A549 (cell line): Measurements from ENCODE around the gene TBCK. TPM values are rescaled to one million over a fixed set of nuclear protein-coding genes. Genes with fewer than 3 reads are reported as not detected.

ENCODE experiments used
- ATAC-seq, 2 experiments: fragments of 200-7000 bp in 1 of 2; fragments of >200 bp in 1 of 2; cut with Nextera tagmentation in 1 of 2; cut with Tn5 transposase in 1 of 2; 3 replicates each; pipeline versions ENCODE4 v1.8.0 to v1.9.1; 2018 to 2020; ENCODE audit warnings: mild to moderate bottlenecking in 1 of 2, moderate library complexity in 1 of 2
- CTCF ChIA-PET: fragments of 300-600 bp; sonication (Branson Sonifier 250); formaldehyde crosslinking; extraction: SDS; loops from one replicate; lab custom pipeline; 2021; ENCODE audit warnings: antibody characterized with exemption, inconsistent platforms; lab: Yijun Ruan, JAX
- POLR2A ChIA-PET: fragments of 350-600 bp; formaldehyde crosslinking; extraction: SDS; loops from one replicate; lab custom pipeline; 2021; ENCODE audit warnings: antibody characterized with exemption, inconsistent platforms; lab: Yijun Ruan, JAX
- DNase-seq, 2 experiments: peaks; one replicate each; pipeline versions ENCODE4 v3.0.0 to v3.0.0-alpha.2; 2011 to 2016; ENCODE audit warnings: low read depth in 1 of 2, low spot score in 1 of 2
- FAIRE-seq: peaks from 2 replicates; lab custom pipeline; 2011; peaks lifted over from hg19 to GRCh38; lab: Jason Lieb, UNC
- H3K27ac ChIP-seq, 2 experiments: fragments of >200 bp; sonication (Bioruptor Twin); formaldehyde crosslinking; 3 replicates each; pipeline ENCODE4 v1.5.1; 2016 to 2017
- H3K4me1 ChIP-seq: fragments of >200 bp; sonication (Bioruptor Twin); formaldehyde crosslinking; 3 replicates; pipeline ENCODE4 v1.6.1; 2016
- H3K4me2 ChIP-seq: fragments of >200 bp; sonication (Bioruptor Twin); formaldehyde crosslinking; 3 replicates; pipeline ENCODE4 v1.6.1; 2016
- H3K4me3 ChIP-seq: fragments of >200 bp; sonication (Bioruptor Twin); formaldehyde crosslinking; 3 replicates; pipeline ENCODE4 v1.5.1; 2016
- H3K9me3 ChIP-seq: fragments of >200 bp; sonication (Bioruptor Twin); formaldehyde crosslinking; 3 replicates; pipeline ENCODE4 v1.6.1; 2016
- BCL3 ChIP-seq: fragments of >200 bp; sonication (Bioruptor Twin); formaldehyde crosslinking; IDR thresholded peaks from 3 replicates; pipeline ENCODE4 v1.6.1; 2016
- CBX8 ChIP-seq: fragments of 200-600 bp; sonication (generic); IDR thresholded peaks from 2 replicates; pipeline ENCODE4 v1.6.1; 2016
- CHD2 ChIP-seq: fragments of 150-350 bp; IDR thresholded peaks from 2 replicates; pipeline ENCODE4 v1.6.1; 2014; ENCODE audit warnings: low read length; ENCODE audit not compliant: partially characterized antibody
- EHF ChIP-seq: fragments of 250-450 bp; sonication (Bioruptor Pico); IDR thresholded peaks from 2 replicates; pipeline ENCODE4 v1.5.0; 2020; ENCODE audit warnings: mild to moderate bottlenecking
- EP300 ChIP-seq, 2 experiments: fragments of >200 bp; sonication (Bioruptor Twin); formaldehyde crosslinking; IDR thresholded peaks; 2 replicates in 1 of 2; 3 replicates in 1 of 2; pipeline ENCODE4 v1.6.1; 2016 to 2017
- ESRRA ChIP-seq: fragments of 150-350 bp; IDR thresholded peaks from 2 replicates; pipeline ENCODE4 v1.6.1; 2014; ENCODE audit warnings: mild to moderate bottlenecking, low read length, borderline replicate concordance
- FOSB ChIP-seq: fragments of 250-450 bp; sonication (Bioruptor Pico); IDR thresholded peaks from 2 replicates; pipeline ENCODE4 v1.5.0; 2020; ENCODE audit warnings: mild to moderate bottlenecking, moderate library complexity
- FOSL2 ChIP-seq, 2 experiments: fragments of 450-650 bp in 1 of 2; fragments of >200 bp in 1 of 2; sonication (Bioruptor Twin) in 1 of 2; formaldehyde crosslinking; IDR thresholded peaks; 2 replicates each; pipeline versions ENCODE4 v1.5.0 to v1.6.1; 2016 to 2020; ENCODE audit warnings: mild to moderate bottlenecking in 1 of 2, moderate library complexity in 1 of 2
- GATA3 ChIP-seq: IDR thresholded peaks from 2 replicates; pipeline ENCODE4 v1.6.1; 2012; ENCODE audit warnings: borderline replicate concordance
- HDAC2 ChIP-seq: fragments of 200-600 bp; sonication (generic); IDR thresholded peaks from 2 replicates; pipeline ENCODE4 v1.6.1; 2016
- HOXA7 ChIP-seq: fragments of 250-450 bp; sonication (Bioruptor Pico); IDR thresholded peaks from 2 replicates; pipeline ENCODE4 v1.5.0; 2020; ENCODE audit warnings: mild to moderate bottlenecking, moderate library complexity
- MAFK ChIP-seq: fragments of 450-650 bp; IDR thresholded peaks from 2 replicates; pipeline ENCODE4 v1.6.1; 2014; ENCODE audit not compliant: partially characterized antibody
- MAZ ChIP-seq: fragments of 150-350 bp; IDR thresholded peaks from 2 replicates; pipeline ENCODE4 v1.6.1; 2014; ENCODE audit warnings: antibody characterized with exemption, low read depth, low read length, borderline replicate concordance
- NPAS2 ChIP-seq: fragments of 250-450 bp; sonication (Bioruptor Pico); IDR thresholded peaks from 2 replicates; pipeline ENCODE4 v1.8.0; 2022; ENCODE audit warnings: mild to moderate bottlenecking, moderate library complexity, borderline replicate concordance
- PHF8 ChIP-seq: fragments of 200-600 bp; sonication (generic); IDR thresholded peaks from 2 replicates; pipeline ENCODE4 v1.6.1; 2016; ENCODE audit warnings: low read depth, mild to moderate bottlenecking, antibody characterized with exemption, moderate library complexity, borderline replicate concordance
- POLR2AphosphoS2 ChIP-seq: conservative IDR thresholded peaks from 2 replicates; pipeline ENCODE4 v1.6.1; 2012; ENCODE audit warnings: low read length, improper control_type of control experiment, inconsistent platforms
- RAD21 ChIP-seq, 2 experiments: fragments of >200 bp in 1 of 2; sonication (Bioruptor Twin) in 1 of 2; formaldehyde crosslinking in 1 of 2; IDR thresholded peaks in 1 of 2; conservative IDR thresholded peaks in 1 of 2; 2 replicates in 1 of 2; 3 replicates in 1 of 2; pipeline ENCODE4 v1.6.1; 2012 to 2018; ENCODE audit warnings: inconsistent platforms in 1 of 2
- REST ChIP-seq: fragments of 200-600 bp; sonication (generic); IDR thresholded peaks from 2 replicates; pipeline ENCODE4 v1.6.1; 2016; ENCODE audit warnings: antibody characterized with exemption, mild to moderate bottlenecking, moderate library complexity
- SMC3 ChIP-seq: fragments of >200 bp; sonication (Bioruptor Twin); formaldehyde crosslinking; IDR thresholded peaks from 3 replicates; pipeline ENCODE4 v1.6.1; 2018; ENCODE audit warnings: inconsistent platforms
- USF2 ChIP-seq: fragments of 450-650 bp; IDR thresholded peaks from 2 replicates; pipeline ENCODE4 v1.6.1; 2014; ENCODE audit warnings: antibody characterized with exemption
- ZC3H11A ChIP-seq: fragments of 450-650 bp; IDR thresholded peaks from 2 replicates; pipeline ENCODE4 v1.6.1; 2014; ENCODE audit warnings: antibody characterized with exemption, mild to moderate bottlenecking
- WGBS: methylation state at CpG from one replicate; pipeline ENCODE4 v1.1.6; 2017; ENCODE audit errors: missing lambda C conversion rate; 5-methylcytosine and 5-hydroxymethylcytosine counted together
- polyA plus RNA-seq, 4 experiments: library from polyadenylated mRNA; depleted of rRNA in 3 of 4; stranded (reverse); fragments of >200 nt; fragmentation: RNase III in 1 of 4; extraction: RNeasy Plus Mini Kit Qiagen cat#74134 plus additional on column Dnase treatment in 1 of 4; gene quantifications; 2 replicates in 3 of 4; 3 replicates in 1 of 4; pipeline ENCODE4 v1.2.3, GENCODE V29; 2011 to 2017
- TF ChIP-seq, protein P1 (sequence below): IDR thresholded peaks from 2 replicates; pipeline ENCODE4 v1.6.1; 2012; ENCODE audit warnings: low read depth, borderline replicate concordance
- TF ChIP-seq, protein P2 (sequence below): IDR thresholded peaks from 2 replicates; pipeline ENCODE4 v1.6.1; 2012

Gene TBCK
- polyA plus RNA-seq, 2 of the 4 experiments (the other 2 are of a cell fraction) = 3.9 to 18.4 TPM

DNA sequence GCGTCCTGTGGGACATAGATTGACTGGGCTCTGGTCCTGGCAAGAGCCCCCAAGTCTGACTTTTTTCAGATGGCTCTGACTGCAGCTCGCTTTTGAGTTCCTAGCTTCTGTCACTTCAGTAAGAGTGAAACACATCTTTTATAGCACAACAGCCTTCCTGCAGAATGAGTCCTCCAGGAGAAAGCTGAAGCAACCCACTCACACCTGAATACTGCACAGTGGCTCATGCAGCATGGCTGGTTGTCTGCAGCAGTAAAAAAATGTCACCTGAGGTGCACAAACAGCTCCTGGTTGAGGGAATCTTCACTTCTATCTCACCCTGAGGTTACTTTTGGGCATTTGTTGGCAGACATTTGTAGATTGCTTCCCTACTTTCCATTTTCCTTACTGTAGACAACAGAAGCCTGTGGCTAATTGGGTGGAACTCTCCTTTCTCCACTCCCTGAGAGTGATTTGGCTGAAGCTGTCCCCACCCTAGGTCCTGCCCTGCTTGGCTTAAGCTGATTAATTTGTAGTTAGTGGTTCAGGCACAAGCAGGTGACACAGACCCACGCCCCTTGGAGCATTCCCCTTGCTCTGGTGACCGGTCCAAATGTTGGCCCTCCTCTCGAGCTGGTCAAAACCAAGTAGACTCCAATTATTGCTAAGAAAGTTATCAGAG, 321.0 kb downstream of the TBCK start:
- no peak for ATAC-seq
- Histone ChIP-seq H3K9me3 (no peaks in the 10 kb centered on the region), H3K4me2 (no peak overlapping the region), H3K27ac (no peak overlapping the region)
- TF ChIP-seq HOXA7 (CRISPR knock-in tag) (no peak), EHF (CRISPR knock-in tag) (no peak), CBX8 (no peak), FOSB (no peak), SMC3 (no peak), POLR2AphosphoS2 (no peak), MAZ (no peak), USF2 (no peak), BCL3 (no peak)
- TF ChIP-seq, protein P1, sequence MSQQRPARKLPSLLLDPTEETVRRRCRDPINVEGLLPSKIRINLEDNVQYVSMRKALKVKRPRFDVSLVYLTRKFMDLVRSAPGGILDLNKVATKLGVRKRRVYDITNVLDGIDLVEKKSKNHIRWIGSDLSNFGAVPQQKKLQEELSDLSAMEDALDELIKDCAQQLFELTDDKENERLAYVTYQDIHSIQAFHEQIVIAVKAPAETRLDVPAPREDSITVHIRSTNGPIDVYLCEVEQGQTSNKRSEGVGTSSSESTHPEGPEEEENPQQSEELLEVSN = no peak
- TF ChIP-seq, protein P2, sequence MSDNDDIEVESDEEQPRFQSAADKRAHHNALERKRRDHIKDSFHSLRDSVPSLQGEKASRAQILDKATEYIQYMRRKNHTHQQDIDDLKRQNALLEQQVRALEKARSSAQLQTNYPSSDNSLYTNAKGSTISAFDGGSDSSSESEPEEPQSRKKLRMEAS = no peak
- TF ChIP-seq, all 56 proteins: peak for 0
- WGBS = 57% methylated on average over 4 of the region's 5 CpGs
- FAIRE-seq (no peak), DNase-seq (no peak)
- CTCF ChIA-PET = no interaction called here
- H3K4me3 ChIP-seq = no peak overlapping the region
- peaks cover 8% of the 10 kb centered on the region; the same call in 1 of the 3 replicates for H3K4me1 ChIP-seq
- POLR2A ChIA-PET = no interaction called here

- ATAC-seq (no peak), FAIRE-seq (no peak), DNase-seq (no peak)
- CTCF ChIA-PET = no interaction called here
- 64% methylated on average over 6 of the region's 6 CpGs for WGBS
- Histone ChIP-seq H3K9me3 (no peaks in the 10 kb centered on the region), H3K4me3 (no peak overlapping the region), H3K4me2 (no peak overlapping the region), H3K27ac (no peak overlapping the region), H3K4me1 (peaks cover 8% of the 10 kb centered on the region; the same call in 1 of the 3 replicates)
- TF ChIP-seq HDAC2 = no peak
- TF ChIP-seq CHD2 = no peak
- TF ChIP-seq FOSL2 (IDR thresholded peaks at IDR 0.05) = no peak
- TF ChIP-seq FOSL2 (CRISPR knock-in tag; IDR thresholded peaks at IDR 0.05) = no peak
- TF ChIP-seq PHF8 = no peak
- no peak for TF ChIP-seq ESRRA
- no peak for TF ChIP-seq FOSB
- no peak for TF ChIP-seq REST
- TF ChIP-seq RAD21 (conservative IDR thresholded peaks at IDR 0.05 in 1 of 2, IDR thresholded peaks at IDR 0.05 in 1 of 2) = no peak
- TF ChIP-seq GATA3 = no peak
- TF ChIP-seq EHF (CRISPR knock-in tag) = no peak
- no peak for TF ChIP-seq ZC3H11A
- TF ChIP-seq MAFK = no peak
- no peak for TF ChIP-seq NPAS2 (CRISPR knock-in tag)
- TF ChIP-seq EP300 (IDR thresholded peaks at IDR 0.05) = no peak
- no peak for TF ChIP-seq BCL3
- POLR2A ChIA-PET = no interaction called here
Observed at GRCh38 chr4:105994061-105994460, 321.9 kb downstream of the TBCK start.
